Measurements from ENCODE around the gene FOXRED2. TPM values are rescaled to one million over a fixed set of nuclear protein-coding genes. Genes with fewer than 3 reads are reported as not detected.
A peak's percentile ranks its signal among the peaks of the same experiment; 100 is the strongest.

Gene FOXRED2
- total RNA-seq, 1 experiment from 2014 or later: 42.4 TPM

GRCh38 chr22:36493690-36494110 lies 13.1 kb downstream of the FOXRED2 start:
- Histone ChIP-seq H3K4me2 (no peak overlapping the region), H3K27ac (no peak overlapping the region), H3F3A (ENCODE audit: insufficient read depth, low read depth) (peaks cover 1% of the 10 kb centered on the region; the same call in 1 of the 2 replicates), H3K79me2 (ENCODE audit: low read depth) (no peaks in the 10 kb centered on the region), H3K36me3 (ENCODE audit: low read depth) (peaks cover 14% of the 10 kb centered on the region), H3K9me2 (ENCODE audit: insufficient read depth) (no peaks in the 10 kb centered on the region), H3K4me1 (replicated peaks; ENCODE audit: insufficient read depth) (no peaks in the 10 kb centered on the region), H3K9me3 (ENCODE audit: insufficient read depth, low read depth) (no peaks in the 10 kb centered on the region), H3K4me3 (no peak overlapping the region), H4K20me1 (ENCODE audit: insufficient read depth) (no peaks in the 10 kb centered on the region), H3K27me3 (ENCODE audit: insufficient read depth, low read depth) (no peaks in the 10 kb centered on the region), H2AFZ (no peak overlapping the region)
- TF ChIP-seq CTCF (conservative IDR thresholded peaks at IDR 0.05) (no peak), EZH2 (IDR thresholded peaks at IDR 0.05; ENCODE audit: low read depth) (no peak)
- POLR2A ChIA-PET (ENCODE audit: unreplicated experiment): no interaction called here
- intact Hi-C loops (cut with micrococcal nuclease; ENCODE audit: unreplicated experiment): no loop called here
- CTCF ChIA-PET: no interaction called here
- BruUV-seq (replicated peaks): no TSS peak
- DNase-seq: no peak

GRCh38 chr22:36492109-36492508 lies 14.7 kb downstream of the FOXRED2 start:
- Histone ChIP-seq H3K4me2 (no peak overlapping the region), H2AFZ (no peak overlapping the region)
- CTCF ChIA-PET: no interaction called here

GRCh38 chr22:36491155-36491554 lies 15.7 kb downstream of the FOXRED2 start:
- Histone ChIP-seq H3K36me3 (ENCODE audit: low read depth) (peaks cover 31% of the 10 kb centered on the region), H3K27me3 (ENCODE audit: insufficient read depth, low read depth) (no peaks in the 10 kb centered on the region), H3K79me2 (ENCODE audit: low read depth) (no peaks in the 10 kb centered on the region), H3K4me1 (replicated peaks; ENCODE audit: insufficient read depth) (no peaks in the 10 kb centered on the region), H3K4me2 (no peak overlapping the region), H3K9me2 (ENCODE audit: insufficient read depth) (no peaks in the 10 kb centered on the region), H3K9me3 (ENCODE audit: insufficient read depth, low read depth) (peaks cover 17% of the 10 kb centered on the region; the same call in 1 of the 2 replicates), H4K20me1 (ENCODE audit: insufficient read depth) (no peaks in the 10 kb centered on the region), H3F3A (ENCODE audit: insufficient read depth, low read depth) (peaks cover 5% of the 10 kb centered on the region; the same call in 1 of the 2 replicates), H3K27ac (no peak overlapping the region), H2AFZ (no peak overlapping the region), H3K4me3 (no peak overlapping the region)
- no TSS peak for BruUV-seq (replicated peaks)
- intact Hi-C loops (cut with micrococcal nuclease; ENCODE audit: unreplicated experiment): no loop called here
- TF ChIP-seq EZH2 (IDR thresholded peaks at IDR 0.05; ENCODE audit: low read depth) (no peak), CTCF (conservative IDR thresholded peaks at IDR 0.05) (no peak)
- DNase-seq: peak in 1 of 2 experiments; percentile 25
- CTCF ChIA-PET: no interaction called here
- POLR2A ChIA-PET (ENCODE audit: unreplicated experiment): interaction anchor here (0.6 to 0.7 kb wide), 2 partner anchors 252 to 524 kb away, joined by 5 to 6 read pairs; partner anchors contain the start of gene APOL2

More at GRCh38 chr22:36492109-36492508, 14.7 kb downstream of the FOXRED2 start:
- Histone ChIP-seq H4K20me1 (ENCODE audit: insufficient read depth) (no peaks in the 10 kb centered on the region), H3K9me3 (ENCODE audit: insufficient read depth, low read depth) (peaks cover 7% of the 10 kb centered on the region; the same call in 1 of the 2 replicates), H3K36me3 (ENCODE audit: low read depth) (peaks cover 23% of the 10 kb centered on the region), H3F3A (ENCODE audit: insufficient read depth, low read depth) (peaks cover 3% of the 10 kb centered on the region; the same call in 1 of the 2 replicates), H3K4me3 (no peak overlapping the region), H3K27ac (no peak overlapping the region), H3K27me3 (ENCODE audit: insufficient read depth, low read depth) (no peaks in the 10 kb centered on the region), H3K79me2 (ENCODE audit: low read depth) (no peaks in the 10 kb centered on the region), H3K9me2 (ENCODE audit: insufficient read depth) (no peaks in the 10 kb centered on the region), H3K4me1 (replicated peaks; ENCODE audit: insufficient read depth) (no peaks in the 10 kb centered on the region)
- intact Hi-C loops (cut with micrococcal nuclease; ENCODE audit: unreplicated experiment): no loop called here
- no peak for DNase-seq
- POLR2A ChIA-PET (ENCODE audit: unreplicated experiment): no interaction called here
- TF ChIP-seq CTCF (conservative IDR thresholded peaks at IDR 0.05) (no peak), EZH2 (IDR thresholded peaks at IDR 0.05; ENCODE audit: low read depth) (no peak)
- no TSS peak for BruUV-seq (replicated peaks)
